HepG2 (cell line): Measurements from ENCODE around the gene ZNF816. TPM values are rescaled to one million over a fixed set of nuclear protein-coding genes. Genes with fewer than 3 reads are reported as not detected.

Experiments
- ATAC-seq: fragments of 200-7000 bp; cut with Tn5 transposase; 3 replicates; pipeline ENCODE4 v1.9.1; 2020; ENCODE audit warnings: mild to moderate bottlenecking, moderate library complexity
- BruUV-seq: library from RNA; stranded (reverse); fragments of 400-500 nt; replicated peaks from 2 replicates; lab custom pipeline; 2021; lab: Mats Ljungman, UMichigan
- CTCF ChIA-PET: fragments of 300-600 bp; formaldehyde crosslinking; extraction: SDS; loops from one replicate; lab custom pipeline; 2021; ENCODE audit warnings: low total read pairs, inconsistent platforms, low intra/inter-chr PET ratio; lab: Yijun Ruan, JAX
- POLR2A ChIA-PET: fragments of 350-600 bp; sonication (Branson Sonifier 250); formaldehyde crosslinking; loops from one replicate; lab custom pipeline; 2020; ENCODE audit warnings: antibody characterized with exemption, inconsistent platforms; lab: Yijun Ruan, JAX
- DNase-seq: peaks from one replicate; pipeline ENCODE4 v3.0.0-alpha.2; 2015; ENCODE audit warnings: low spot score
- FAIRE-seq: peaks from 3 replicates; lab custom pipeline; 2011; peaks lifted over from hg19 to GRCh38; lab: Jason Lieb, UNC
- H2AFZ ChIP-seq: one replicate; pipeline ENCODE4 v1.6.1; 2011; ENCODE audit warnings: low read length, inconsistent platforms
- H3K27ac ChIP-seq: fragments of 300-600 bp; 3 replicates; pipeline ENCODE4 v1.8.0; 2011; ENCODE audit warnings: mixed run types, mild to moderate bottlenecking, mixed read lengths, low read length, inconsistent platforms; ENCODE audit not compliant: insufficient read depth; ENCODE audit errors: extremely low read length
- H3K27me3 ChIP-seq, 2 experiments: fragments of 200-600 bp in 1 of 2; 2 replicates in 1 of 2; 3 replicates in 1 of 2; pipeline versions ENCODE4 v1.6.0 to v1.8.0; 2011; ENCODE audit warnings: low read length in 2 of 2, mild to moderate bottlenecking in 2 of 2, moderate library complexity in 2 of 2, inconsistent platforms in 1 of 2; ENCODE audit not compliant: insufficient read depth in 2 of 2, control insufficient read depth in 1 of 2
- H3K36me3 ChIP-seq, 2 experiments: fragments of 200-600 bp in 1 of 2; replicated peaks in 1 of 2; 2 replicates in 1 of 2; 3 replicates in 1 of 2; pipeline versions ENCODE4 v1.5.1 to v1.8.0; 2011; ENCODE audit warnings: low read length in 2 of 2, inconsistent platforms in 1 of 2; ENCODE audit not compliant: insufficient read depth in 2 of 2, control insufficient read depth in 1 of 2
- H3K4me1 ChIP-seq: 2 replicates; pipeline ENCODE4 v1.5.1; 2012; ENCODE audit warnings: low read length, inconsistent platforms; ENCODE audit not compliant: insufficient read depth
- H3K4me2 ChIP-seq: 2 replicates; pipeline ENCODE4 v1.6.0; 2011; ENCODE audit warnings: low read depth, low read length, inconsistent platforms
- H3K4me3 ChIP-seq, 3 experiments: fragments of 200-600 bp in 1 of 3; sonication (generic), shearing (Covaris generic) in 1 of 3; replicated peaks in 1 of 3; 2 replicates each; pipeline ENCODE4 v1.5.1; 2011 to 2016; ENCODE audit warnings: low read length in 3 of 3, inconsistent platforms in 2 of 3, low read depth in 2 of 3, mild to moderate bottlenecking in 2 of 3, control low read depth in 1 of 3, mixed read lengths in 1 of 3; ENCODE audit not compliant: insufficient read depth in 1 of 3
- H3K79me2 ChIP-seq: one replicate; pipeline ENCODE4 v1.6.1; 2011; ENCODE audit warnings: low read length, inconsistent platforms; ENCODE audit not compliant: insufficient read depth
- H3K9ac ChIP-seq: 2 replicates; pipeline ENCODE4 v1.6.0; 2011; ENCODE audit warnings: mild to moderate bottlenecking, low read depth, low read length, inconsistent platforms; ENCODE audit not compliant: insufficient read depth
- H3K9me3 ChIP-seq: 2 replicates; pipeline ENCODE4 v1.5.1; 2012; ENCODE audit warnings: mild to moderate bottlenecking, low read length
- H4K20me1 ChIP-seq: 2 replicates; pipeline ENCODE4 v1.6.0; 2011; ENCODE audit warnings: inconsistent platforms, mild to moderate bottlenecking, low read length, moderate library complexity; ENCODE audit not compliant: insufficient read depth
- ZNF383 ChIP-seq: sonication (generic); formaldehyde crosslinking; IDR thresholded peaks from 2 replicates; pipeline ENCODE4 v1.4.0; 2020; ENCODE audit warnings: missing genetic modification reagents, mild to moderate bottlenecking, borderline replicate concordance
- ZNF460 ChIP-seq: sonication (generic); formaldehyde crosslinking; IDR thresholded peaks from 2 replicates; pipeline ENCODE4 v1.5.1; 2020; ENCODE audit warnings: missing genetic modification reagents, mild to moderate bottlenecking, borderline replicate concordance
- ZNF629 ChIP-seq: sonication (generic); formaldehyde crosslinking; conservative IDR thresholded peaks from 2 replicates; pipeline ENCODE4 v1.5.0; 2020; ENCODE audit warnings: missing genetic modification reagents
- ZNF75D ChIP-seq: sonication (generic); formaldehyde crosslinking; IDR thresholded peaks from 2 replicates; pipeline ENCODE4 v1.8.1; 2023; ENCODE audit warnings: missing genetic modification reagents, mild to moderate bottlenecking, borderline replicate concordance
- WGBS: methylation state at CpG from one replicate; pipeline ENCODE4 v1.1.6; 2017; ENCODE audit warnings: low lambda C conversion rate; 5-methylcytosine and 5-hydroxymethylcytosine counted together
- in situ Hi-C: cut with HindIII; loops from 2 replicates; pipeline ENCODE4 v1.10.0; 2017; ENCODE audit warnings: low pct_unique_long_range_greater_than_20kb; ENCODE audit not compliant: extremely low pct_ligation_motif_present
- intact Hi-C: fragments of 100-400 bp; cut with micrococcal nuclease; formaldehyde crosslinking; loops from one replicate; pipeline ENCODE4 v1.10.0; 2022; ENCODE audit not compliant: unreplicated experiment
- polyA plus RNA-seq, 8 experiments: library from polyadenylated mRNA; depleted of rRNA in 3 of 8; stranded (reverse) in 7 of 8; unstranded in 1 of 8; fragments of >200 nt; fragmentation: Illumina TruSeq in 4 of 8; extraction: Trizol in 4 of 8; gene quantifications; 2 replicates each; pipeline versions ENCODE4 v1.2.1 to v1.2.3, GENCODE V29; 2011 to 2016; ENCODE audit warnings: low read depth in 4 of 8, missing spikeins in 1 of 8, mixed read lengths in 1 of 8; ENCODE audit not compliant: insufficient read depth in 1 of 8
- total RNA-seq, 5 experiments: library from RNA; depleted of rRNA; stranded (reverse); fragments of >200 nt; fragmentation: Illumina TruSeq; extraction: Trizol; gene quantifications; 2 replicates each; pipeline ENCODE4 v1.2.3, GENCODE V29; 2016; ENCODE audit warnings: low read depth in 1 of 5
- TF ChIP-seq, protein P1 (sequence below): sonication (generic); formaldehyde crosslinking; IDR thresholded peaks from 2 replicates; pipeline ENCODE4 v1.4.0; 2020; ENCODE audit warnings: mild to moderate bottlenecking, missing genetic modification reagents, borderline replicate concordance
- TF ChIP-seq, protein P2 (sequence below): sonication (generic); formaldehyde crosslinking; IDR thresholded peaks from 2 replicates; pipeline ENCODE4 v1.4.0; 2020; ENCODE audit warnings: missing genetic modification reagents, borderline replicate concordance

Gene ZNF816
- total and polyA plus RNA-seq, 2 of the 13 experiments (the other 11 are each of a cell fraction or from before 2014, with no cell fraction given), result 5.2 to 14.1 TPM

DNA sequence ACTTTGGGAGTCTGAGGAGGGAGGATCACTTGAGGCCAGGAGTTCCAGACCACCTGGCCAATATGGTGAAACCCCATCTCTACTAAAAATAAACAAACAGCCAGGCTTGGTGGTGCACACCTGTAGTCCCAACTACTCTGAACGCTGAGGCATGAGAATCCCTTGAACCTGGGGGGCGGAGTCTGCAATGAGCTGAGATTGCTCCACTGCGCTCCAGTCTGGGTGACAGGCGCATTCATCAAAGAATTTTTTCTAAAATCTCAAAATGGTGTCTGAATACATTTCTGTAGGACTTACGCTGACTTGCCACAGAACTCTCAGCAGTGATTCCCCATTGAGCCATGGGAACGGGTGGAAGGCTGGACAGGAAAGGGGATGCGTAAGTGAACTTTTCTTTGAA, 33.0 kb upstream of the ZNF816 start:
- in situ Hi-C loops (no loop called here), intact Hi-C loops (no loop called here)
- no peak for FAIRE-seq
- no peak overlapping the region for H3K27ac ChIP-seq
- ATAC-seq, result no peak
- H4K20me1 ChIP-seq, result no peaks in the 10 kb centered on the region
- H3K9me3 ChIP-seq, result peaks cover 43% of the 10 kb centered on the region
- WGBS, result 63% methylated on average over 7 of the region's 7 CpGs
- ChIA-PET CTCF (no interaction called here), POLR2A (no interaction called here)
- no peaks in the 10 kb centered on the region for H3K36me3 ChIP-seq
- no peaks in the 10 kb centered on the region for H3K27me3 ChIP-seq
- H3K4me1 ChIP-seq, result no peaks in the 10 kb centered on the region
- H2AFZ ChIP-seq, result no peak overlapping the region
- no TSS peak for BruUV-seq
- H3K4me3 ChIP-seq, result no peak overlapping the region
- no peak overlapping the region for H3K9ac ChIP-seq
- DNase-seq, result no peak
- H3K79me2 ChIP-seq, result no peaks in the 10 kb centered on the region
- H3K4me2 ChIP-seq, result no peak overlapping the region
- TF ChIP-seq, protein P1, sequence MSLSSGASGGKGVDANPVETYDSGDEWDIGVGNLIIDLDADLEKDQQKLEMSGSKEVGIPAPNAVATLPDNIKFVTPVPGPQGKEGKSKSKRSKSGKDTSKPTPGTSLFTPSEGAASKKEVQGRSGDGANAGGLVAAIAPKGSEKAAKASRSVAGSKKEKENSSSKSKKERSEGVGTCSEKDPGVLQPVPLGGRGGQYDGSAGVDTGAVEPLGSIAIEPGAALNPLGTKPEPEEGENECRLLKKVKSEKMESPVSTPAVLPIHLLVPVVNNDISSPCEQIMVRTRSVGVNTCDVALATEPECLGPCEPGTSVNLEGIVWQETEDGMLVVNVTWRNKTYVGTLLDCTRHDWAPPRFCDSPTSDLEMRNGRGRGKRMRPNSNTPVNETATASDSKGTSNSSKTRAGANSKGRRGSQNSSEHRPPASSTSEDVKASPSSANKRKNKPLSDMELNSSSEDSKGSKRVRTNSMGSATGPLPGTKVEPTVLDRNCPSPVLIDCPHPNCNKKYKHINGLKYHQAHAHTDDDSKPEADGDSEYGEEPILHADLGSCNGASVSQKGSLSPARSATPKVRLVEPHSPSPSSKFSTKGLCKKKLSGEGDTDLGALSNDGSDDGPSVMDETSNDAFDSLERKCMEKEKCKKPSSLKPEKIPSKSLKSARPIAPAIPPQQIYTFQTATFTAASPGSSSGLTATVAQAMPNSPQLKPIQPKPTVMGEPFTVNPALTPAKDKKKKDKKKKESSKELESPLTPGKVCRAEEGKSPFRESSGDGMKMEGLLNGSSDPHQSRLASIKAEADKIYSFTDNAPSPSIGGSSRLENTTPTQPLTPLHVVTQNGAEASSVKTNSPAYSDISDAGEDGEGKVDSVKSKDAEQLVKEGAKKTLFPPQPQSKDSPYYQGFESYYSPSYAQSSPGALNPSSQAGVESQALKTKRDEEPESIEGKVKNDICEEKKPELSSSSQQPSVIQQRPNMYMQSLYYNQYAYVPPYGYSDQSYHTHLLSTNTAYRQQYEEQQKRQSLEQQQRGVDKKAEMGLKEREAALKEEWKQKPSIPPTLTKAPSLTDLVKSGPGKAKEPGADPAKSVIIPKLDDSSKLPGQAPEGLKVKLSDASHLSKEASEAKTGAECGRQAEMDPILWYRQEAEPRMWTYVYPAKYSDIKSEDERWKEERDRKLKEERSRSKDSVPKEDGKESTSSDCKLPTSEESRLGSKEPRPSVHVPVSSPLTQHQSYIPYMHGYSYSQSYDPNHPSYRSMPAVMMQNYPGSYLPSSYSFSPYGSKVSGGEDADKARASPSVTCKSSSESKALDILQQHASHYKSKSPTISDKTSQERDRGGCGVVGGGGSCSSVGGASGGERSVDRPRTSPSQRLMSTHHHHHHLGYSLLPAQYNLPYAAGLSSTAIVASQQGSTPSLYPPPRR (CRISPR knock-in tag), result no peak
- TF ChIP-seq ZNF629 (CRISPR knock-in tag) (no peak), ZNF75D (no peak), ZNF383 (CRISPR knock-in tag) (no peak), ZNF460 (CRISPR knock-in tag) (no peak)
- TF ChIP-seq, protein P2, sequence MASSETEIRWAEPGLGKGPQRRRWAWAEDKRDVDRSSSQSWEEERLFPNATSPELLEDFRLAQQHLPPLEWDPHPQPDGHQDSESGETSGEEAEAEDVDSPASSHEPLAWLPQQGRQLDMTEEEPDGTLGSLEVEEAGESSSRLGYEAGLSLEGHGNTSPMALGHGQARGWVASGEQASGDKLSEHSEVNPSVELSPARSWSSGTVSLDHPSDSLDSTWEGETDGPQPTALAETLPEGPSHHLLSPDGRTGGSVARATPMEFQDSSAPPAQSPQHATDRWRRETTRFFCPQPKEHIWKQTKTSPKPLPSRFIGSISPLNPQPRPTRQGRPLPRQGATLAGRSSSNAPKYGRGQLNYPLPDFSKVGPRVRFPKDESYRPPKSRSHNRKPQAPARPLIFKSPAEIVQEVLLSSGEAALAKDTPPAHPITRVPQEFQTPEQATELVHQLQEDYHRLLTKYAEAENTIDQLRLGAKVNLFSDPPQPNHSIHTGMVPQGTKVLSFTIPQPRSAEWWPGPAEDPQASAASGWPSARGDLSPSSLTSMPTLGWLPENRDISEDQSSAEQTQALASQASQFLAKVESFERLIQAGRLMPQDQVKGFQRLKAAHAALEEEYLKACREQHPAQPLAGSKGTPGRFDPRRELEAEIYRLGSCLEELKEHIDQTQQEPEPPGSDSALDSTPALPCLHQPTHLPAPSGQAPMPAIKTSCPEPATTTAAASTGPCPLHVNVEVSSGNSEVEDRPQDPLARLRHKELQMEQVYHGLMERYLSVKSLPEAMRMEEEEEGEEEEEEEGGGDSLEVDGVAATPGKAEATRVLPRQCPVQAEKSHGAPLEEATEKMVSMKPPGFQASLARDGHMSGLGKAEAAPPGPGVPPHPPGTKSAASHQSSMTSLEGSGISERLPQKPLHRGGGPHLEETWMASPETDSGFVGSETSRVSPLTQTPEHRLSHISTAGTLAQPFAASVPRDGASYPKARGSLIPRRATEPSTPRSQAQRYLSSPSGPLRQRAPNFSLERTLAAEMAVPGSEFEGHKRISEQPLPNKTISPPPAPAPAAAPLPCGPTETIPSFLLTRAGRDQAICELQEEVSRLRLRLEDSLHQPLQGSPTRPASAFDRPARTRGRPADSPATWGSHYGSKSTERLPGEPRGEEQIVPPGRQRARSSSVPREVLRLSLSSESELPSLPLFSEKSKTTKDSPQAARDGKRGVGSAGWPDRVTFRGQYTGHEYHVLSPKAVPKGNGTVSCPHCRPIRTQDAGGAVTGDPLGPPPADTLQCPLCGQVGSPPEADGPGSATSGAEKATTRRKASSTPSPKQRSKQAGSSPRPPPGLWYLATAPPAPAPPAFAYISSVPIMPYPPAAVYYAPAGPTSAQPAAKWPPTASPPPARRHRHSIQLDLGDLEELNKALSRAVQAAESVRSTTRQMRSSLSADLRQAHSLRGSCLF (CRISPR knock-in tag), result no peak
